NCI-H2196 (cell line): ENCODE measurements around the gene MYO9B.

ENCODE experiments used
- DNase-seq: peaks from one replicate; lab custom pipeline; 2025; ENCODE audit not compliant: unreplicated experiment; lab: John Stamatoyannopoulos, UW

MYO9B gene

GRCh38 chr19:17058236-17058635, 17.3 kb upstream of the MYO9B start:
- DNase-seq = peak; percentile 18

GRCh38 chr19:17060802-17061201, 14.8 kb upstream of the MYO9B start:
- DNase-seq = no peak

DNA sequence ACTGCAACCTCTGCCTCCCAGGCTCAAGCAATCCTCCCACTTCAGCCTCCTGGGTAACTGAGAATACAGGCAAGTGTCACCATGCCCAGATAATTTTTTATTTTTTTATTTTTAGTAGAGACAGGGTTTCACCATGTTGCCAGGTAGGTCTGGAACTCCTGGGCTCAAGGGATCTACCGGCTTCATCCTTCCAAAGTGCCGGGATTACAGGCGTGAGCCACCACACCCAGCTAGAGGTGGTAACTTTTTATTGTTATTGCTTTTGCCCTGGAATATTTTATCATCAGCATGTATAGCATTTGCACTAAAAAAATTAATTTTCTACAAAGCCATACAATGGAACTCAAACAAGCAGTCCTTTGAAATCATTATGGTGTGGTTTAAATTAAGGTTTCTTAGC, 14.4 kb upstream of the MYO9B start:
- DNase-seq = no peak

DNA sequence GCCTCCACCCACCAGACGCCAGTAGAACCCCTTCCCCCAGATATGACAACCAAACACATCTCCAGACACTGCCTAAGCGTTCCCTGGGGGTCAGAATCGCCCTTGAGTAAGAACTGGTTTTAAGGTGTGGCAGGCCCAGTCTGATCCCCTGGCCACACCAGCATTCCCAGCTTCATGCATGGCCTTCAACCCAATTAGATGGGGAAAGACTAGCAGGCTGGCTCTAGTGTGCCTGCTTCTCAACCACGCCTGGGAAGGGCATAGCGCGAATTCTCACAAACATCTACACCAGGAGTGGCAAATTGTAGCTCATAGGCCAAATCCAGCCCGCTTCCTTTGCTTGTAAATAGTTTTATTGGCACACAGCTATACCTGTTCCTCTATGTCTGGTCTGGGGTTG, 13.9 kb upstream of the MYO9B start:
- DNase-seq = no peak

- no peak for DNase-seq
Observed at GRCh38 chr19:17063428-17063827, 12.1 kb upstream of the MYO9B start.

- no peak for DNase-seq
Observed at GRCh38 chr19:17069193-17069592, 6.4 kb upstream of the MYO9B start.

GRCh38 chr19:17070421-17070820, 5.2 kb upstream of the MYO9B start:
- no peak for DNase-seq

GRCh38 chr19:17070912-17071311, 4.7 kb upstream of the MYO9B start:
- DNase-seq = no peak

GRCh38 chr19:17073869-17074633, 1.5 kb upstream of the MYO9B start:
- no peak for DNase-seq

DNA sequence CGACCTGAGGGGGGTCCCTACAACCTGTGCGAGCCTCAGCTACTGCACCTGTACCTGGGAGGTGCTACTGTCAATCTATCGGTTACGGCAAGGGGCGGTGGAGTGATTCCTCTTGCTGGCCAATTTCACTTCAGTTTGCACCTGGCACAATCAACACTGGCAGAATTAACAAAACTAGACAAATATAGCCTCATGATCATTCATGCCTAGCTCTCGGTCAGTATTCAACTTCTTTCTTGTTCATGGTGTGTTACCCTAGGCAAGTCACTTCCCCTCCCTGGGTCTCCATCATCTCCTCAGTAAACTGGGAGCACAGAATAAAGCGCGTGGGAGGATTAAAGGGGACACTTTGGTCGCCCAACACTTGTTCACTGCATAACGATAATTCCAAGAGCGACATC, 943 bp upstream of the MYO9B start:
- DNase-seq = no peak

DNA sequence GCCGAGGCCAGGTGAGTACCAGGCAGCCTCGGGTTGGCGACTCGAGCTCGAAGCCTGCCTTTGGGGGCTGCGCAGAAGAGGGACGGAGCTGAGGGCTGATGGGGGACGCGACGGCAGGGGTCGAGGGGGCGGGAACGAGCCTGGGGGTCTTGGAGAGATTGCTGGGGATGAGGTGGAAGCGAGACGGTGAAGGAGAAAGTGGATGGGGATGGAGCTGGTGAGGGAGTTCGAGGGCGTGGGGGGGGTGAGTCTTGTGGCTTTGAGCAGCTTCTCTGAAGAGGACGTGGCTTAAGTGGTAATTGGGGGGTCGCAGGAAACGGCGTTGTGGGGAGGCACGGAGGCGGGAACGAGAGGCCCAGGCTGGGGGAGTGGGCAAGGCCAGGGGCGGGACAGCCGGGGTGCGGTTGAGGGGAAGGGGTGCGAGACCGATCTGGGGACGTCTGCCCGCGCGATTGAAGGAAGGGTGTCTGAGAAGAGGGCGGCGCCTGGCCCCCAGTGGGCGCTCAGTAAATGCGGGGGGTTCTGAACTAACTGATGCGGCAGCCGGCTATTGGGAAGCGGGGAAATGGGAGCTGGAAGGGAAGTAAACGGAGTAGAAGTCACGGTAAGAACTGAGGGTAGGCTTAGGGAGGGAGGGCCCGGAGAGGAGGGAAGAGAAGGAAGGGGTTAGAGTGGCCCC, 426 bp downstream of the MYO9B start:
- no peak for DNase-seq

- DNase-seq = no peak
Observed at GRCh38 chr19:17076543-17076991, 990 bp downstream of the MYO9B start.

DNA sequence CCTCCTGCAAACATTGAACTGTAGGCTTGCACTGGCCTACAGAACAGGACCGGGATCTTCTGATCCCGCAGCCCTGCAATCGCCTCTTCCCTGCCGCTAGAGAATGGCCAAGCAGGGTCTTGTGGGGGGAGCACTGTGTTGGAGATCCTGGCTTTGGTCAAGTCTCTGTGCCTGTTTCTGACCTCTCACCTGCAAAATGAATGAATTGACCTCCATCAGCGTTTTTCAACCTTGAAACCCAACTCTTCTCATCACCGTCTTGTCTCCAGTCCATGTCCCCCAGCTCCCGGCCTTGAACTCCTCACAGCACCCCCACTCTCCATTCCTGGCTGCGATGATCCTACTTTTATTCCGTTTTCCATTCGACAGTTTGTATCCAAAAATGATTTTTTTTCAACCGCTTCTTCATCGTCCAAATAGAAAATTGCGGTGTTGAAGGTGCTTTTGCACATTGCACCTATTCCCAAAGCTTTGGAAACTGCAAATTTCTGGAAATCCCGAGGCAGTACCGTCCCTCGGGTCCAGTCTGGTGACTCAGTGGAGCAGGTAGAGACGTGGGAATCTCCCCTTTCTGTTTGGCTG, 2.0 kb downstream of the MYO9B start:
- no peak for DNase-seq

GRCh38 chr19:17078036-17078919, 2.7 kb downstream of the MYO9B start:
- no peak for DNase-seq

DNA sequence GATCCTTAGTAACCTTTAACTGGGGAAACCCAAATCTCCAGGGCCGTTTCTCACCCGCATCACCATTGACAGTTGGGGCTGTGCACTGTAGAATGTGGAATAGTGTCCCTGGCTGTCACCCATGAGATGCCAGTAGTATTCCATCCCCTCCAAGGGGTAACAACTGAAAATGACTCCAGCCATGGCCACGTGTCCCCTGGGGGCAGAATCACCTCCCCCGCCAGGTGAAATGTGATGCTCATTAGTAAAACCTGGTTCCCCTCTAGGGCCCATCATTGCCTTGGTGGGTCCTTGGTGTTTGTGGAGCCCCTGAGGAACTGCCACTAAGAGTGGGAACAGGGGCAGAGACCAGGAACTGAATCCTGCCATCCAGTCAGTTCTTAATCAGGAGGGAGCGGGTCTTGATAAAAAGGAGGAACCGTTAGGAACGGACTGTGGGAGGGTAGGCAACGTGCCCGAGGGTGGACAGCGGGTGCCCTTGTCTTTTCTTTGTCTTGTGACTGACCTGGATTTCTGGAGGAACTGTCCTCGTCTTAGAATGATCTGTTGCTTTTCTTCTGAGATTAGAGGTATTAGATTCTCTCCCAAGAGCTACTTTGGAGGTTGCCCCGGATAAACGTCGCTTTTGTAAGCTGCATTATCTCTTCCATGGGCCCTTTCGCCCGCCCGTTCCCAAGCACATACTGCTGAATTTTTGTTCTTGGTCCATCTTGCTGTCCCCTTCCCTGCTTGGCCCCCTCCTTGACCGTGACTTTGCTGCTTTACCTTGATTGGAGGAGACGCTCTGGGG, 3.5 kb downstream of the MYO9B start:
- no peak for DNase-seq

DNA sequence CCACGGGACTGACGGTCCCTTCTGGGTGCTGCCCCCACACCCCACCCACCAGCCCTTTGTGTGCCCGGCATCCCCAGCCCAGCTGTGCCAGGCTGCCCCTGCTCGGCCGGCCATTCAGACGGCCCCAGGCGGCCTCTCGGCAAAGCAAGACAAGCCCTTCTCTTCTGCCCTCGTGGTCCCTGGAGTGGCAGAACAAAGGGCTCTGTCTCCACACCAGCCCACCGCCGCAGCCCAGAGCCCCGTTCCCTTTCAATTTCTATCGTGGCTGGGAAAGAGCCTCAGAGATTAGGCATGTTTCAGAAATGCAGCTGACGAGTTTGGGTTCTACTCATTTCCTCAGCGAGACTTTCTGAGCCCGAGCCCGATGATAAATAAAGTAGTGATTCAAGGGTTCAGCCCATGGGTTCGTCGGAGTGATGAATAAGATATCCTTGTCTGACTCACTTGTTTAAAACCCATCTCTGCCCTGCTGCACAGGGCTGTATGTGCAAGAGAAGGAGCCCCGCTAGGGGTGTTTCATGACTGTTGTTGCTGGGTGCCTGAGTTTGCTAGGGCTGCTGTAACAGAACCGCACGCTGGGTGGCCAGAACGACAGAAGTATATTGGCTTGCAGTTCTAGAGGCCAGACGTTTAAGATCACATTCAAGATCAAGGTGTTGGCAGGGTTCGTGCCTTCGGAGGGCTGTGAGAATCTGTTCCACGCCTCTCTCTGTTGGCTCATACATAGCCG, 4.3 kb downstream of the MYO9B start:
- DNase-seq = no peak

DNA sequence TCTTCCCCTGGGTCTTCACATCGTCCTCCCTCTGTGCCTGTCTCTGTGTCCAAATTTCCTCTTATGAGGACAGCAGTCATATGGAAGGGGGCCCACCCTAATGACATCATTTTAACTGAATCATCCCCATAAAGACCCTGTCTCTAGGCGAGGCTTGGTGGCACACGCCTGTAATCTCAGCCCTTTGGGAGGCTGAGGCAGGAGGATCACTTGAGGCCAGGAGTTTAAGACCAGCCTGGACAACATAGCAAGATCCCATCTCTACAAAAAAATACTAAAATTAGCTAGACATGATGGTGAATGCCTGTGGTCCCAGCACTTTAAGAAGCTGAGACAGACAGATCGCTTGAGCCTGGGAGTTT, 4.8 kb downstream of the MYO9B start:
- DNase-seq = no peak

- no peak for DNase-seq
Observed at GRCh38 chr19:17081672-17082630, 6.4 kb downstream of the MYO9B start.

- DNase-seq = no peak
Observed at GRCh38 chr19:17086120-17086519, 10.5 kb downstream of the MYO9B start.
